Kidney (tissue), 14 donors: ENCODE measurements around the gene AGRN. TPM values are rescaled to one million over a fixed set of nuclear protein-coding genes. Genes with fewer than 3 reads are reported as not detected.

Experiments used
- DNase-seq, 5 donors: peaks; one replicate each; pipeline ENCODE4 v3.0.0-alpha.2; 2013 to 2020
- FAIRE-seq: peaks from 2 replicates; lab custom pipeline; 2012; peaks lifted over from hg19 to GRCh38; lab: Jason Lieb, UNC
- H3K27ac ChIP-seq, 2 donors: one replicate each; pipeline ENCODE4 v1.7.0; 2013; ENCODE audit warnings: low read depth in 2 of 2, low read length in 2 of 2, inconsistent platforms in 1 of 2
- H3K27me3 ChIP-seq: one replicate; pipeline ENCODE4 v1.7.1; 2013; ENCODE audit warnings: low read length, inconsistent platforms; ENCODE audit not compliant: control insufficient read depth, insufficient read depth
- H3K36me3 ChIP-seq, 3 donors: one replicate each; pipeline versions ENCODE4 v1.7.0 to v1.7.1; 2013; ENCODE audit warnings: low read length in 3 of 3, control low read depth in 1 of 3, inconsistent platforms in 1 of 3; ENCODE audit not compliant: insufficient read depth in 3 of 3, control insufficient read depth in 2 of 3
- H3K4me1 ChIP-seq, 3 donors: one replicate each; pipeline versions ENCODE4 v1.7.0 to v1.7.1; 2013; ENCODE audit warnings: low read length in 3 of 3, inconsistent platforms in 1 of 3, low read depth in 1 of 3; ENCODE audit not compliant: control insufficient read depth in 2 of 3, insufficient read depth in 2 of 3
- H3K4me3 ChIP-seq, 3 donors: one replicate each; pipeline versions ENCODE4 v1.7.0 to v1.8.1; 2013; ENCODE audit warnings: low read length in 3 of 3, control low read depth in 1 of 3, inconsistent platforms in 1 of 3
- H3K9ac ChIP-seq, 3 donors: one replicate each; pipeline versions ENCODE4 v1.7.0 to v1.7.1; 2013; ENCODE audit warnings: low read length in 3 of 3, control low read depth in 1 of 3, inconsistent platforms in 1 of 3
- H3K9me3 ChIP-seq, 3 donors: one replicate each; pipeline versions ENCODE4 v1.7.0 to v1.7.1; 2013; ENCODE audit warnings: low read length in 3 of 3, control low read depth in 1 of 3, inconsistent platforms in 1 of 3; ENCODE audit not compliant: control insufficient read depth in 2 of 3, insufficient read depth in 1 of 3
- CTCF ChIP-seq: IDR thresholded peaks from 3 replicates; pipeline ENCODE4 v1.5.1; 2012; ENCODE audit warnings: mild to moderate bottlenecking, moderate library complexity, borderline replicate concordance; ENCODE audit not compliant: insufficient read depth; ENCODE audit errors: extremely low read depth
- intact Hi-C: fragments of 100-400 bp; cut with DNase I; formaldehyde crosslinking; loops from one replicate; pipeline ENCODE4 v1.11.1; 2022
- polyA plus RNA-seq: library from polyadenylated mRNA; stranded (reverse); fragments of 350-450 nt; fragmentation: Illumina TruSeq; extraction: RNeasy Lipid Tissue Mini Kit (QIAGEN cat#74804); gene quantifications from one replicate; pipeline ENCODE4 v1.2.3, GENCODE V29; 2014; ENCODE audit warnings: low read depth, low replicate concordance; ENCODE audit not compliant: insufficient read depth
- total RNA-seq: library from RNA; stranded (reverse); fragmentation: NEBNext Ultra II Directional; extraction: Animal tissue kit (Norgen Biotek cat#: 25700); gene quantifications from one replicate; pipeline ENCODE4 v1.2.1, GENCODE V29; 2021
- donor health status: control.
- donor health status: control.
- donor health status: control.
- donor health status: control.
- donor health status: control.
- donor health status: DM: yes; HTN: yes; CAD: no.
- donor health status: Normal renal cell carcinoma (clear cell type).

AGRN gene
- total and polyA plus RNA-seq, 2 donors from 2014 or later, result 78.5 to 261 TPM

GRCh38 chr1:1024149-1024770, 4.3 kb downstream of the AGRN start:
- Histone ChIP-seq H3K36me3 (no peaks in the 10 kb centered on the region), H3K9me3 (no peaks in the 10 kb centered on the region), H3K27me3 (no peaks in the 10 kb centered on the region), H3K4me3 (no peak overlapping the region), H3K4me1 (peaks cover 0 to 34% (median 8%) of the 10 kb centered on the region in 3 donors), H3K27ac (peak overlapping the region; percentile 8 to 57), H3K9ac (no peak overlapping the region)
- intact Hi-C loops, result no loop called here
- DNase-seq, result peak in 1 of 5 donors; percentile 64
- TF ChIP-seq CTCF, result no peak
- FAIRE-seq, result no peak

GRCh38 chr1:1024771-1025699, 5.1 kb downstream of the AGRN start:
- H3K27me3 ChIP-seq, result no peaks in the 10 kb centered on the region
- peak overlapping the region; percentile 37 to 57 for H3K27ac ChIP-seq
- no peak overlapping the region for H3K9ac ChIP-seq
- FAIRE-seq, result no peak
- DNase-seq, result peak; percentile 89 to 95 (median 93)
- no peak for TF ChIP-seq CTCF
- H3K4me3 ChIP-seq, result no peak overlapping the region
- no peaks in the 10 kb centered on the region for H3K9me3 ChIP-seq
- peaks cover 0 to 34% (median 8%) of the 10 kb centered on the region in 3 donors for H3K4me1 ChIP-seq
- intact Hi-C loops, result no loop called here
- no peaks in the 10 kb centered on the region for H3K36me3 ChIP-seq

- Histone ChIP-seq H3K9me3 (no peaks in the 10 kb centered on the region), H3K4me1 (peaks cover 0 to 34% (median 8%) of the 10 kb centered on the region in 3 donors), H3K9ac (no peak overlapping the region), H3K27ac (no peak overlapping the region), H3K4me3 (no peak overlapping the region), H3K27me3 (no peaks in the 10 kb centered on the region), H3K36me3 (no peaks in the 10 kb centered on the region)
- DNase-seq, result peak in 1 of 5 donors; percentile 72
- no peak for TF ChIP-seq CTCF
- intact Hi-C loops, result no loop called here
- no peak for FAIRE-seq
Observed at GRCh38 chr1:1025730-1026129, 5.8 kb downstream of the AGRN start.
